Mucosa of stomach (tissue), 1 donor: ENCODE measurements around the gene NXN.
"Not testable (repeated sequence)": the region's sequence is repeated elsewhere in the genome, so short reads cannot be mapped to it uniquely, and the experiment has no call there.

Source experiments
- H3K27me3 ChIP-seq: one replicate; pipeline ENCODE4 v1.7.0; 2013; ENCODE audit warnings: mild to moderate bottlenecking, low read length; ENCODE audit not compliant: control insufficient read depth, insufficient read depth
- H3K36me3 ChIP-seq: one replicate; pipeline ENCODE4 v1.7.0; 2013; ENCODE audit warnings: low read length; ENCODE audit not compliant: control insufficient read depth, insufficient read depth
- H3K4me1 ChIP-seq: one replicate; pipeline ENCODE4 v1.7.0; 2013; ENCODE audit warnings: mild to moderate bottlenecking, low read length; ENCODE audit not compliant: control insufficient read depth, insufficient read depth
- H3K4me3 ChIP-seq: one replicate; pipeline ENCODE4 v1.7.0; 2013; ENCODE audit warnings: low read length
- H3K9ac ChIP-seq: one replicate; pipeline ENCODE4 v1.7.0; 2013; ENCODE audit warnings: mild to moderate bottlenecking, low read length, moderate library complexity
- H3K9me3 ChIP-seq: one replicate; pipeline ENCODE4 v1.7.0; 2013; ENCODE audit warnings: mild to moderate bottlenecking, low read length, moderate library complexity; ENCODE audit not compliant: control insufficient read depth
- donor health status: Pancreatic carcinoma.

The NXN gene

DNA sequence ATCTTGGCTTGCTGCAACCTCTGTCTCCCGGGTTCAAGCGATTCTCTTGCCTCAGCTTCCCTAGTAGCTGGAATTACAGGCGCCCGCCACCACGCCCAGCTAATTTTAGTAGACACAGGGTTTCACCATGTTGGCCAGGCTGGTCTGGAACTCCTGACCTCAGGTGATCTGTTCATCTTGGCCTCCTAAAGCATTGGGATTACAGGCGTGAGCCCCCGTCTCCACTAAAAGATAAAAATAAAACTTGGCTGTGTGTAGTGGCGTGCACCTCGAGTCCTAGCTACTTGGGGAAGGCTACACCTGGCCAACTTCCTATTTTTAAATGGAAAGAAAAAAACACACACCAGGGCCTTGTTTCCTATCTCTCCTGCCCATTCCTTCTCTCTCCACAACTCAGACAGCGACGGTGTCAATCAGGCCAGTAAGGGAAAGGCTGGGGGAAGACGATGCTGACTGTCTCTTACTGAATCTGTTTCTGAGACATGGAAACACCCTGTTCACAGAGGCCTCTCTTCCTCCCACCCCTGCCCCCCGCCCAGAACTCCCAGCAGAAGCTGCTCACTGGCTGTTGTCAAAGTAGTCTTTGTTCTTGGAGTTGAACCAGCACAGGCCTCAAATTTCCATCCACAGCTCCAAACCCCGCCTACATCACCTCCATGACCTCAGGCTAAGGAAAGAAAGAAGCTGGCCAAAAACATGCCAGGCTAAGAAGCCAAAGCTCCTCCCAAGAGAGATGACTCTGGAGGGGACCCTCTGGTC is 96.6 kb downstream of the NXN start:
- H3K9ac ChIP-seq: no peak overlapping the region
- H3K27me3 ChIP-seq: no peaks in the 10 kb centered on the region
- H3K4me1 ChIP-seq: peaks cover 13% of the 10 kb centered on the region
- no peaks in the 10 kb centered on the region for H3K9me3 ChIP-seq
- no peak overlapping the region for H3K4me3 ChIP-seq
- no peaks in the 10 kb centered on the region for H3K36me3 ChIP-seq

- H3K4me1 ChIP-seq: peaks cover 10% of the 10 kb centered on the region
These were observed 97.8 kb downstream of the NXN start for GRCh38 chr17:881778-882177.

GRCh38 chr17:880443-881269 is 98.9 kb downstream of the NXN start:
- H3K9ac ChIP-seq: no peak overlapping the region
- H3K4me1 ChIP-seq: peaks cover 10% of the 10 kb centered on the region
- no peak overlapping the region for H3K4me3 ChIP-seq

More at GRCh38 chr17:881778-882177, 97.8 kb downstream of the NXN start:
- Histone ChIP-seq H3K4me3 (no peak overlapping the region), H3K9me3 (no peaks in the 10 kb centered on the region), H3K36me3 (no peaks in the 10 kb centered on the region), H3K27me3 (no peaks in the 10 kb centered on the region), H3K9ac (no peak overlapping the region)

DNA sequence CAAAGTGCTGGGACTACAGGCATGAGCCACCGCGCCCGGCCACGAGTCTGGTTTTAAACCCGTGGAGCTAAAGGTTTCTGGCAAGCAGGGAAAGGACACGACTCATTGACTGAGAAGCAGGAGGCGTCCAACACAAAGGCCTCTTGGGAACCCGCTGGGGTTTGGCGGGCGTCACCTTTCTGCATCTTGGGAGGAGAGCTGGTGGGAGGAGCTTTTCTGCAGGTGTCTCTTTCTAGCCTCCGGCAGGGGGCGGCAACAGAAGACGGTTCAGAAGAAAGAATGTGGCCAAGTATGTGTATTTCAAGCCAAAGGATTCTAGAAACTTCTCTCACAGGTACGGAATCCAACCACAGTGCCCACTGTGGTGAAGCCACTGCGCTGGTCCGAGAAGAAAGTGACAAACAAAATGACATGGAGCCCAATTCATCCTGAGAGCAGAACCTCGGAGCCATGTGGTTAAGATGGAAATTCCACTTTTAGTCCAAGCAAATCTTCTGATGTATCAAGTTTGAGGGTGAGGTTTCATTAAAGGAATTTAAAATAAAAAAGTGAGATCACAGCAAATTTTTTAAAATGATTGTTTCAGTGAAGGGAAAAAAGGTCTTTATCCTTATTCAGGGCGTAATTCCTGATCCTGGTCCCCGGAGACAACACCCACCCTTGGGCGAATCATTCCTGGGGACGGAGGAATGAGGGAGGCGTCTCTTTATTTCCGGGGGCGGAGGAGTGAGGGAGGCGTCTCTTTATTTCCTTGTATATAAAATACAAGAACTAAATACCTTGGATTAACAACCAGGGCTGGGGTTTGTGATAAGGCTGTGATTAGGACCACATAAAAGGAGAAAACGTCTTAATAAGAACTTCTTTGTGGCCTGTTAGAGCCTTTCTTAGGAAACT is 99.8 kb downstream of the NXN start:
- Histone ChIP-seq H3K4me3 (no peak overlapping the region), H3K27me3 (no peaks in the 10 kb centered on the region), H3K4me1 (peaks cover 10% of the 10 kb centered on the region), H3K9me3 (no peaks in the 10 kb centered on the region), H3K9ac (no peak overlapping the region), H3K36me3 (no peaks in the 10 kb centered on the region)

More at GRCh38 chr17:880443-881269, 98.9 kb downstream of the NXN start:
- Histone ChIP-seq H3K27me3 (no peaks in the 10 kb centered on the region), H3K9me3 (no peaks in the 10 kb centered on the region), H3K36me3 (no peaks in the 10 kb centered on the region)

GRCh38 chr17:877630-878029 is 101.9 kb downstream of the NXN start:
- peaks cover 10% of the 10 kb centered on the region for H3K4me1 ChIP-seq
- no peak overlapping the region for H3K4me3 ChIP-seq
- no peaks in the 10 kb centered on the region for H3K36me3 ChIP-seq
- H3K9ac ChIP-seq: no peak overlapping the region
- no peaks in the 10 kb centered on the region for H3K27me3 ChIP-seq
- no peaks in the 10 kb centered on the region for H3K9me3 ChIP-seq

GRCh38 chr17:876272-876671 is 103.3 kb downstream of the NXN start:
- no peak overlapping the region for H3K4me3 ChIP-seq
- no peak overlapping the region for H3K9ac ChIP-seq
- no peaks in the 10 kb centered on the region for H3K27me3 ChIP-seq
- H3K4me1 ChIP-seq: peaks cover 10% of the 10 kb centered on the region
- H3K36me3 ChIP-seq: no peaks in the 10 kb centered on the region
- no peaks in the 10 kb centered on the region for H3K9me3 ChIP-seq

DNA sequence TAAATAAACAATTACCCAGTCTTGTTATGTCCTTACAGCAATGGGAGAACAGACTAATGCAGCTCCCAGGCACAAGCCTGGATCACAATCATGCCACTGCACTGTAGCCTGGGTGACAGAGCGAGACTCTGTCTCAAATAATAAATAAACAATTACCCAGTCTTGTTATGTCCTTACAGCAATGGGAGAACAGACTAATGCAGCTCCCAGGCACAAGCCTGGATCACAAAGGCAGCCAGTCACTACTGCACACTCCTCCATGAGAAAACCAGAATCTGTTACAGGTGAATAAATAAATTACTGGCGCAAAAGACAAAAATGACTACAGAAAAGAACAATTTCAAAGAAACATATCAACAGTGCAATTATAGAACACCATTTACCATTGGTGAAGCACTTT is 105.0 kb downstream of the NXN start:
- H3K4me1 ChIP-seq, H3K9ac ChIP-seq, H3K27me3 ChIP-seq, H3K36me3 ChIP-seq, H3K9me3 ChIP-seq, H3K4me3 ChIP-seq: not testable (repeated sequence)

DNA sequence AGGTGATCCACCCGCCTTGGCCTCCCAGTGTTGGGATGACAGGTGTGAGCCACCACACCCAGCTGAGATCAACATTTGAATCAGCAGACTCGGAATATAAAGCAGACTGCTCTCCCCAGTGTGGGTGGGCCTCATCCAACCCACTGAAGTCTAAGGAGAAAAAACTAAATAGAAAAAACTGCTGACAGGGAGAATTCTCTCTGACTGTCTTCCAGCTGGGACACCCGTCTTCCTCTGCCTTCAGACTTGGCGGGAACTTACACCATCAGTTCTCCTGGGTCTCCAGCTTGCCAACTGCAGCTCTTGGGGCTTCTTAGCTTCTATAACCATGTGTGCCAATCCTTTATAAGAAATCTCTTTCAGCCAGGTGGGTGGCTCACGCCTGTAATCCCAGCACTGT is 106.7 kb downstream of the NXN start:
- Histone ChIP-seq H3K9me3 (no peaks in the 10 kb centered on the region), H3K36me3 (no peaks in the 10 kb centered on the region), H3K4me3 (no peak overlapping the region), H3K9ac (no peak overlapping the region), H3K4me1 (peaks cover 2% of the 10 kb centered on the region), H3K27me3 (no peaks in the 10 kb centered on the region)

DNA sequence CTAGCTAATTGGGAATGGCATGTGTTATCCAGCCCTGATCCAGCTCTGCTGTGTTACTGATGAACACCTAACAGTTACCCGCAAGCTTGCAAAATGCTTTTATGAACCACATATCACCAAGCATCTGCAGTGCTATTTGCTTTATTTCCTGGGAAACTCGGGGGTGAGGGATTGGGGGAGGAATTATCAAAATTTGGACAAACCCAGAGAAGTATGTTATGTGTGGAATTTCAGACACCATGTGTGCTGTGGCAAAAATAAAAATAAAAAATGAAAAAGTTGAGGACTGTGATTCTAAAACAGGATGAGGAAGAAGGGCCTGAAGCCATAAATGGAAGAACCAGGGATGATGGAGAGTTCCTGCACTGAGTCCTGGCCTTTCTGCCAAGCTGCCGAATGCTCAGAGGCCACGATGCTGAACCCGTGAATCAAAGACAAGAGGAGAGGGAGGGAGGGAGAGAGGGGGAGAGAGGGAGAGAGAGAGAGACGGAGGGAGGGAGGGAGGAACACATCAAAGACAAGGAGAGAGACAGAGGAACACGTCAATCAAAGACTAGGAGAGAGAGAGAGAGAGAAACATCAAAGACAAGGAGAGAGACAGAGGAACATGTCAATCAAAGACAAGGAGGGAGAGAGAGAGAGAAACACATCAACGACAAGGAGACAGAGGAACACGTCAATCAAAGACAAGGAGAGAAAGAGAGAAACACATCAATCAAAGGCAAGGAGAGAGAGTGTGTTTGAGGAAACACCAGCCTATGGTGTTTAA is 107.6 kb downstream of the NXN start:
- Histone ChIP-seq H3K36me3 (no peaks in the 10 kb centered on the region), H3K27me3 (no peaks in the 10 kb centered on the region), H3K4me3 (no peak overlapping the region), H3K9me3 (no peaks in the 10 kb centered on the region), H3K9ac (no peak overlapping the region), H3K4me1 (peaks cover 3% of the 10 kb centered on the region)

DNA sequence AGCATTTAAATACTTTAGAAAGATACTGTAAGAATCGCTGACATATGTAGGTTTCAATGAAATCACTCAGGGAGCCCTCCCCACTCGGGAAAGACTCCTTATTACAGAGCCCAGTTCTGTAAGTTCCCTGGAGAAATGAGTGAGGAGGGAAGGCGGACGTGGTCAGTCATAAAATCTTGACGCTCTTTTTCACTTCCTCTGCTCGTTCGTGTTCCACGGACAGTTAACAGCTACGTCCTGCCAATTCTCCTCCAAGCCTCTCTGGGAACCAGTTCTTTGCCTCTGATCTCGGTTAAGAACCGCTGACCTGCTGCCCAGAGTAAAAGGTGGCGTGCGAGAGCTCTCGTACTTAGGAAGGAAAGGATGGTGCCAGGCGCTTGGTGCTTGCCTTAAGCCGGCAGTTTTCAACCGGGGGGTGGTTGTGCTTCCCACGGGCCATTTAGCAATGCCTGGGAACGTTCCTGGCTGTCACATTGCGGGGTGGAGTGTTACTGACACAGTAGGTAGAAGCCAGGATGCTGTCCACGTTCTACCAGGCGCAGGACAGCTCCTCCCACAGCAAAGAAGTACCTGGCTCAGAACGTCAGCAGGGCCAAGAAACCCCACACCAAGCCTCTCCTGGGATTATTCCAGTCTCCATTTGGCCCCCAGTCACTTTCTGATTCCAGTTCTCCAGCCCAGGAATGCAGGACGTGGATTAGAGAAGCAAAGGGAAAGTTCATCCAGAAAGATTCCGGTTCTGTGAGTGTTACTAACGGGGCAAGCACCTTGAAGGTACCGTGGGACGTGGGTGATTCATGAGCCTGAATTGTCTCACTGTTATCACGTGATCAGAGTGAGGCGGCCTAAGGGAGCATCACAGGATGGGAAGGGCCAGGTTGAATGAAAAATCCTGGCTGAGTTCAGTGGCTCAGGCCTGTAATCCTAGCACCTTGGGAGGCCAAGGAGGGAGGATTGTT is 109.7 kb downstream of the NXN start:
- Histone ChIP-seq H3K27me3 (no peaks in the 10 kb centered on the region), H3K9me3 (no peaks in the 10 kb centered on the region), H3K4me1 (peaks cover 3% of the 10 kb centered on the region), H3K36me3 (no peaks in the 10 kb centered on the region), H3K4me3 (no peak overlapping the region), H3K9ac (no peak overlapping the region)
